SK-N-SH (cell line): ENCODE measurements around the gene PTPRC. TPM values are rescaled to one million over a fixed set of nuclear protein-coding genes. Genes with fewer than 3 reads are reported as not detected.

Experiments used
- CTCF ChIA-PET: fragments of 300-600, 350-600 bp; formaldehyde crosslinking; extraction: SDS; loops from one replicate; lab custom pipeline; 2021; lab: Yijun Ruan, JAX
- POLR2A ChIA-PET: fragments of 350-600 bp; sonication (Branson Sonifier 250); formaldehyde crosslinking; extraction: SDS; loops from one replicate; lab custom pipeline; 2020; ENCODE audit warnings: antibody characterized with exemption, inconsistent platforms; lab: Yijun Ruan, JAX
- DNase-seq: peaks from one replicate; pipeline ENCODE4 v3.0.0; 2012
- H2AFZ ChIP-seq: fragments of 200-600 bp; sonication (generic); 2 replicates; pipeline ENCODE4 v1.8.1; 2016; ENCODE audit warnings: antibody characterized with exemption, mild to moderate bottlenecking, low read depth
- H3F3A ChIP-seq: fragments of 200-600 bp; sonication (generic); replicated peaks from 2 replicates; pipeline ENCODE3; 2016; ENCODE audit warnings: antibody characterized with exemption, mild to moderate bottlenecking; ENCODE audit not compliant: insufficient read depth
- H3K27ac ChIP-seq, 2 experiments: fragments of 200-500 bp in 1 of 2; fragments of 200-600 bp in 1 of 2; sonication (Bioruptor generic) in 1 of 2; sonication (generic), shearing (Covaris generic) in 1 of 2; 2 replicates each; pipeline versions ENCODE4 v1.5.1 to v1.6.1; 2014 to 2016; ENCODE audit warnings: low read depth in 2 of 2, inconsistent platforms in 1 of 2, low read length in 1 of 2, mild to moderate bottlenecking in 1 of 2, mixed read lengths in 1 of 2
- H3K27me3 ChIP-seq: fragments of 200-600 bp; sonication (generic), shearing (Covaris generic); 2 replicates; pipeline ENCODE4 v1.6.1; 2016; ENCODE audit warnings: mixed run types; ENCODE audit not compliant: insufficient read depth
- H3K36me3 ChIP-seq, 2 experiments: fragments of 200-500 bp in 1 of 2; fragments of 200-600 bp in 1 of 2; sonication (Bioruptor generic) in 1 of 2; sonication (generic) in 1 of 2; replicated peaks in 1 of 2; 2 replicates each; pipeline versions ENCODE3 to v1.5.1; 2014 to 2016; ENCODE audit warnings: low read length in 1 of 2, mild to moderate bottlenecking in 1 of 2; ENCODE audit not compliant: insufficient read depth in 2 of 2, control insufficient read depth in 1 of 2
- H3K4me1 ChIP-seq, 2 experiments: fragments of 200-500 bp in 1 of 2; fragments of 200-600 bp in 1 of 2; sonication (Bioruptor generic) in 1 of 2; sonication (generic), shearing (Covaris generic) in 1 of 2; 2 replicates each; pipeline versions ENCODE4 v1.5.1 to v1.6.1; 2014 to 2016; ENCODE audit warnings: low read depth in 1 of 2, low read length in 1 of 2, mixed run types in 1 of 2; ENCODE audit not compliant: insufficient read depth in 2 of 2, control insufficient read depth in 1 of 2
- H3K4me2 ChIP-seq: fragments of 200-600 bp; sonication (generic), shearing (Covaris generic); 2 replicates; pipeline ENCODE4 v1.6.1; 2017; ENCODE audit warnings: mixed run types
- H3K4me3 ChIP-seq, 2 experiments: fragments of 200-500 bp in 1 of 2; fragments of 200-600 bp in 1 of 2; sonication (Bioruptor generic) in 1 of 2; sonication (generic), shearing (Covaris generic) in 1 of 2; 2 replicates each; pipeline versions ENCODE4 v1.5.1 to v1.8.1; 2014 to 2016; ENCODE audit warnings: low read depth in 2 of 2, inconsistent platforms in 1 of 2, low read length in 1 of 2, mild to moderate bottlenecking in 1 of 2, mixed read lengths in 1 of 2, moderate library complexity in 1 of 2
- H3K79me2 ChIP-seq: fragments of 200-600 bp; sonication (generic); 2 replicates; pipeline ENCODE4 v1.8.1; 2017; ENCODE audit warnings: mild to moderate bottlenecking; ENCODE audit not compliant: insufficient read depth
- H3K9ac ChIP-seq: fragments of 200-600 bp; sonication (generic); 2 replicates; pipeline ENCODE4 v1.6.1; 2017; ENCODE audit warnings: mixed run types
- H3K9me2 ChIP-seq: fragments of 200-600 bp; sonication (generic); 2 replicates; pipeline ENCODE4 v1.6.1; 2017; ENCODE audit warnings: mixed run types
- H3K9me3 ChIP-seq: fragments of 200-600 bp; sonication (generic); 2 replicates; pipeline ENCODE4 v1.6.1; 2017; ENCODE audit warnings: mixed run types, mild to moderate bottlenecking, moderate library complexity
- H4K20me1 ChIP-seq: fragments of 200-600 bp; sonication (generic); 2 replicates; pipeline ENCODE4 v1.6.1; 2017; ENCODE audit warnings: mild to moderate bottlenecking, mixed run types; ENCODE audit not compliant: insufficient read depth
- CHD2 ChIP-seq: fragments of 150-350 bp; IDR thresholded peaks from 2 replicates; pipeline ENCODE4 v1.6.1; 2018; ENCODE audit warnings: low read length; ENCODE audit not compliant: partially characterized antibody
- ELF1 ChIP-seq: IDR thresholded peaks from 2 replicates; pipeline ENCODE4 v1.4.0; 2012
- EP300 ChIP-seq, 2 experiments: IDR thresholded peaks; 2 replicates each; pipeline versions ENCODE4 v1.4.0 to v1.6.1; 2012; ENCODE audit warnings: borderline replicate concordance in 1 of 2, low read depth in 1 of 2, low read length in 1 of 2
- EZH2phosphoT487 ChIP-seq: fragments of 200-600 bp; sonication (generic); IDR thresholded peaks from 2 replicates; pipeline ENCODE4 v1.6.1; 2017; ENCODE audit warnings: low read depth, mixed run types, mild to moderate bottlenecking, antibody characterized with exemption, moderate library complexity, borderline replicate concordance
- FOXM1 ChIP-seq: IDR thresholded peaks from 2 replicates; pipeline ENCODE4 v1.4.0; 2012; ENCODE audit warnings: low read depth, mild to moderate bottlenecking
- GABPA ChIP-seq: IDR thresholded peaks from 2 replicates; pipeline ENCODE4 v1.4.0; 2012; ENCODE audit warnings: low read depth, mild to moderate bottlenecking
- GATA2 ChIP-seq: sonication (generic); formaldehyde crosslinking; IDR thresholded peaks from 2 replicates; pipeline ENCODE4 v1.5.0; 2020; ENCODE audit warnings: mild to moderate bottlenecking, missing genetic modification reagents
- JUND ChIP-seq: IDR thresholded peaks from 2 replicates; pipeline ENCODE4 v1.4.0; 2012
- MAX ChIP-seq: IDR thresholded peaks from 2 replicates; pipeline ENCODE4 v1.4.0; 2012; ENCODE audit warnings: low read depth
- MEF2A ChIP-seq: IDR thresholded peaks from 2 replicates; pipeline ENCODE4 v1.4.0; 2012; ENCODE audit warnings: low read depth, borderline replicate concordance
- MXI1 ChIP-seq: IDR thresholded peaks from 2 replicates; pipeline ENCODE4 v1.6.1; 2012; ENCODE audit warnings: mild to moderate bottlenecking, low read depth, low read length, improper control_type of control experiment
- NFIC ChIP-seq: IDR thresholded peaks from 2 replicates; pipeline ENCODE4 v1.4.0; 2012; ENCODE audit warnings: borderline replicate concordance
- NRF1 ChIP-seq: IDR thresholded peaks from 2 replicates; pipeline ENCODE4 v1.6.1; 2012; ENCODE audit warnings: low read depth, mild to moderate bottlenecking, low read length
- POLR2AphosphoS5 ChIP-seq: IDR thresholded peaks from 2 replicates; pipeline ENCODE4 v1.6.1; 2012; ENCODE audit warnings: low read depth, low read length
- RAD21 ChIP-seq: IDR thresholded peaks from 2 replicates; pipeline ENCODE4 v1.6.1; 2012; ENCODE audit warnings: mild to moderate bottlenecking, low read length
- RCOR1 ChIP-seq: fragments of 150-350 bp; IDR thresholded peaks from 2 replicates; pipeline ENCODE4 v1.6.1; 2017; ENCODE audit warnings: antibody characterized with exemption, low read length
- RFX5 ChIP-seq: IDR thresholded peaks from 2 replicates; pipeline ENCODE4 v1.6.1; 2012; ENCODE audit warnings: mild to moderate bottlenecking, improper control_type of control experiment, low read length
- RXRA ChIP-seq: IDR thresholded peaks from 2 replicates; pipeline ENCODE4 v1.4.0; 2012; ENCODE audit warnings: low read depth, mild to moderate bottlenecking, borderline replicate concordance
- SIN3A ChIP-seq: IDR thresholded peaks from 2 replicates; pipeline ENCODE4 v1.6.1; 2012; ENCODE audit warnings: low read depth, mild to moderate bottlenecking, low read length, moderate library complexity, borderline replicate concordance
- SMC3 ChIP-seq: IDR thresholded peaks from 2 replicates; pipeline ENCODE4 v1.6.1; 2012; ENCODE audit warnings: low read depth, low read length, improper control_type of control experiment
- TAF1 ChIP-seq: IDR thresholded peaks from 2 replicates; pipeline ENCODE4 v1.6.1; 2012; ENCODE audit warnings: low read depth, mild to moderate bottlenecking, low read length, moderate library complexity, borderline replicate concordance
- TCF12 ChIP-seq: IDR thresholded peaks from 2 replicates; pipeline ENCODE4 v1.4.0; 2012
- TEAD4 ChIP-seq: IDR thresholded peaks from 2 replicates; pipeline ENCODE4 v1.4.0; 2012; ENCODE audit warnings: mild to moderate bottlenecking, borderline replicate concordance; ENCODE audit not compliant: insufficient read depth
- YY1 ChIP-seq: IDR thresholded peaks from 2 replicates; pipeline ENCODE4 v1.4.0; 2012; ENCODE audit warnings: low read depth, mild to moderate bottlenecking
- WGBS: methylation state at CpG from one replicate; pipeline ENCODE4 v1.1.6; 2017; ENCODE audit warnings: low lambda C conversion rate; 5-methylcytosine and 5-hydroxymethylcytosine counted together
- polyA plus RNA-seq, 3 experiments: library from polyadenylated mRNA; depleted of rRNA; stranded (reverse); fragments of >200 nt; gene quantifications; 2 replicates each; pipeline ENCODE4 v1.2.3, GENCODE V29; 2012
- TF ChIP-seq, protein P1 (sequence below): fragments of 150-350 bp; IDR thresholded peaks from 2 replicates; pipeline ENCODE4 v1.6.1; 2016; ENCODE audit warnings: mild to moderate bottlenecking, low read depth, low read length
- TF ChIP-seq, protein P2 (sequence below): IDR thresholded peaks from 2 replicates; pipeline ENCODE4 v1.4.0; 2012; ENCODE audit warnings: low read depth, borderline replicate concordance

Gene PTPRC
- polyA plus RNA-seq, 1 of the 3 experiments (the other 2 are of a cell fraction), result 0.03 TPM

- no peaks in the 10 kb centered on the region for H3K9me2 ChIP-seq
- 81% methylated on average over 5 of the region's 5 CpGs for WGBS
- no peak for DNase-seq
- 0 out of 2 replicates have a peak overlapping the region, but pooled peaks have one; percentile 31 for H2AFZ ChIP-seq
- H3K9me3 ChIP-seq, result no peaks in the 10 kb centered on the region
- H3K9ac ChIP-seq, result no peak overlapping the region
- no peak overlapping the region for H3K27ac ChIP-seq
- no peaks in the 10 kb centered on the region for H4K20me1 ChIP-seq
- no peaks in the 10 kb centered on the region for H3K79me2 ChIP-seq
- no peaks in the 10 kb centered on the region for H3K36me3 ChIP-seq
- ChIA-PET CTCF (interaction anchor here (1.2 to 1.7 kb wide), 2 partner anchors 11 to 251 kb away, joined by 3 to 4 read pairs; no protein-coding TSS in a partner anchor), POLR2A (no interaction called here)
- no peak for TF ChIP-seq SIN3A
- TF ChIP-seq EP300 (IDR thresholded peaks at IDR 0.05; ENCODE audit: borderline replicate concordance in 1 of 2, low read depth in 1 of 2, low read length in 1 of 2), result no peak
- TF ChIP-seq ELF1, result no peak
- TF ChIP-seq YY1, result no peak
- TF ChIP-seq RAD21, result no peak
- TF ChIP-seq EZH2phosphoT487, result no peak
- TF ChIP-seq MXI1, result no peak
- TF ChIP-seq RXRA, result no peak
- no peak for TF ChIP-seq SMC3
- TF ChIP-seq, protein P1, sequence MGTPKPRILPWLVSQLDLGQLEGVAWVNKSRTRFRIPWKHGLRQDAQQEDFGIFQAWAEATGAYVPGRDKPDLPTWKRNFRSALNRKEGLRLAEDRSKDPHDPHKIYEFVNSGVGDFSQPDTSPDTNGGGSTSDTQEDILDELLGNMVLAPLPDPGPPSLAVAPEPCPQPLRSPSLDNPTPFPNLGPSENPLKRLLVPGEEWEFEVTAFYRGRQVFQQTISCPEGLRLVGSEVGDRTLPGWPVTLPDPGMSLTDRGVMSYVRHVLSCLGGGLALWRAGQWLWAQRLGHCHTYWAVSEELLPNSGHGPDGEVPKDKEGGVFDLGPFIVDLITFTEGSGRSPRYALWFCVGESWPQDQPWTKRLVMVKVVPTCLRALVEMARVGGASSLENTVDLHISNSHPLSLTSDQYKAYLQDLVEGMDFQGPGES, result no peak
- TF ChIP-seq NRF1, result no peak
- no peak for TF ChIP-seq JUND
- TF ChIP-seq MAX, result no peak
- TF ChIP-seq GATA2 (CRISPR knock-in tag), result no peak
- no peak for TF ChIP-seq NFIC
- TF ChIP-seq, protein P2, sequence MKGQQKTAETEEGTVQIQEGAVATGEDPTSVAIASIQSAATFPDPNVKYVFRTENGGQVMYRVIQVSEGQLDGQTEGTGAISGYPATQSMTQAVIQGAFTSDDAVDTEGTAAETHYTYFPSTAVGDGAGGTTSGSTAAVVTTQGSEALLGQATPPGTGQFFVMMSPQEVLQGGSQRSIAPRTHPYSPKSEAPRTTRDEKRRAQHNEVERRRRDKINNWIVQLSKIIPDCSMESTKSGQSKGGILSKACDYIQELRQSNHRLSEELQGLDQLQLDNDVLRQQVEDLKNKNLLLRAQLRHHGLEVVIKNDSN, result no peak
- no peak for TF ChIP-seq RFX5
- TF ChIP-seq RCOR1, result no peak
- H3K4me2 ChIP-seq, result no peak overlapping the region
- no peaks in the 10 kb centered on the region for H3K27me3 ChIP-seq
- H3F3A ChIP-seq, result peaks cover 4% of the 10 kb centered on the region
- no peak overlapping the region for H3K4me3 ChIP-seq
- no peaks in the 10 kb centered on the region for H3K4me1 ChIP-seq
These were observed 77.2 kb downstream of the PTPRC start for GRCh38 chr1:198716051-198716450.

DNA sequence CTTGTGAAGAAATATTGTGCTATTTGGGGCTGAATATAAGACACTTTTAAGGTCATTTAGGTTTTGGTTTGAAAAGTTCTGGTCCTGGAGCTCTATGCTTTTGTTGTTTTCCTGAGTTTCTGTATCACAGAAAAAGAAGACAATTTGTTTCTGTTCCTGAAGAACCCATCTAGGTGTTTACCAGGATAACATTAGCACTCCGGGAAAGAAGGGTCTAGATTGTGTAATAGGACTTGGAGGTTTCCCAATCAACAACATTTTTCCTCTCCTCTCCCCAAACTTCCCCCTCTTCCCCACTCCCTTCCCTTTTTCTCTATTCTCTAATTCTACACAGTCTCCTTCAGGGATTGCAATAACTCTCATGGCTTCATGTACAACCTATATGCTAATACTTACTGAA is 78.7 kb downstream of the PTPRC start:
- Histone ChIP-seq H3K9ac (no peak overlapping the region), H3K4me3 (no peak overlapping the region), H3K27me3 (no peaks in the 10 kb centered on the region), H3K9me2 (0 out of 2 replicates have a peak, but pooled peaks cover 3% of the 10 kb centered on the region), H3K4me2 (no peak overlapping the region), H2AFZ (no peak overlapping the region), H3K79me2 (no peaks in the 10 kb centered on the region), H3K27ac (no peak overlapping the region), H3K36me3 (no peaks in the 10 kb centered on the region), H3F3A (peaks cover 5% of the 10 kb centered on the region), H3K9me3 (no peaks in the 10 kb centered on the region), H3K4me1 (no peaks in the 10 kb centered on the region), H4K20me1 (no peaks in the 10 kb centered on the region)
- ChIA-PET CTCF (interaction anchor here (1.4 kb wide), 1 partner anchor 32 kb away, joined by 3 read pairs; no protein-coding TSS in a partner anchor), POLR2A (no interaction called here)
- DNase-seq, result no peak
- 96% methylated on average over 1 of the region's 1 CpG for WGBS
- TF ChIP-seq ELF1 (no peak), TAF1 (no peak), CHD2 (no peak), GABPA (no peak), JUND (no peak), TEAD4 (no peak), EP300 (IDR thresholded peaks at IDR 0.05; ENCODE audit: borderline replicate concordance in 1 of 2, low read depth in 1 of 2, low read length in 1 of 2) (no peak), POLR2AphosphoS5 (no peak), YY1 (no peak), FOXM1 (no peak), MEF2A (no peak), SIN3A (no peak), TCF12 (no peak), NFIC (no peak), EZH2phosphoT487 (no peak)
- TF ChIP-seq, protein P1, result no peak
- TF ChIP-seq, protein P2, result no peak
